Endodermal cell (in vitro differentiated cells): ENCODE measurements around the gene FCF1. TPM values are rescaled to one million over a fixed set of nuclear protein-coding genes. Genes with fewer than 3 reads are reported as not detected.

Experiments used
- DNase-seq: peaks from one replicate; pipeline ENCODE4 v3.0.0-alpha.2; 2017
- H3K27ac ChIP-seq: 2 replicates; pipeline ENCODE4 v1.5.1; 2013; ENCODE audit warnings: mild to moderate bottlenecking, low read depth, low read length, moderate library complexity
- H3K27me3 ChIP-seq: 2 replicates; pipeline ENCODE4 v1.6.1; 2013; ENCODE audit warnings: mild to moderate bottlenecking, low read length, moderate library complexity; ENCODE audit not compliant: insufficient read depth, control insufficient read depth, poor library complexity, severe bottlenecking
- H3K36me3 ChIP-seq: 2 replicates; pipeline ENCODE4 v1.7.0; 2013; ENCODE audit warnings: mild to moderate bottlenecking, low read length, moderate library complexity; ENCODE audit not compliant: control insufficient read depth, insufficient read depth
- H3K4me1 ChIP-seq: one replicate; pipeline ENCODE4 v1.7.0; 2013; ENCODE audit warnings: low read length; ENCODE audit not compliant: control insufficient read depth, insufficient read depth
- H3K4me3 ChIP-seq: 2 replicates; pipeline ENCODE4 v1.5.1; 2013; ENCODE audit warnings: mild to moderate bottlenecking, low read length, moderate library complexity
- H3K9ac ChIP-seq: 2 replicates; pipeline ENCODE4 v1.6.1; 2013; ENCODE audit warnings: mild to moderate bottlenecking, low read length, moderate library complexity; ENCODE audit not compliant: poor library complexity, severe bottlenecking; ENCODE audit errors: extremely low read depth
- H3K9me3 ChIP-seq: 2 replicates; pipeline ENCODE4 v1.6.1; 2013; ENCODE audit warnings: mild to moderate bottlenecking, low read length, moderate library complexity; ENCODE audit not compliant: control insufficient read depth
- H3K27ac Mint-ChIP-seq: 2 replicates; pipeline ENCODE4 v1.8.0; 2020; ENCODE audit warnings: mixed read lengths
- H3K27me3 Mint-ChIP-seq: 2 replicates; pipeline ENCODE4 v1.8.0; 2021; ENCODE audit warnings: mild to moderate bottlenecking, mixed read lengths; ENCODE audit not compliant: insufficient read depth
- H3K36me3 Mint-ChIP-seq: 2 replicates; pipeline ENCODE4 v1.8.0; 2020; ENCODE audit warnings: low read depth, mixed read lengths
- H3K4me1 Mint-ChIP-seq: 2 replicates; pipeline ENCODE4 v1.8.0; 2020; ENCODE audit warnings: mixed read lengths
- H3K4me3 Mint-ChIP-seq: 2 replicates; pipeline ENCODE4 v1.8.0; 2020; ENCODE audit warnings: mild to moderate bottlenecking, moderate library complexity, mixed read lengths
- H3K9me3 Mint-ChIP-seq: 2 replicates; pipeline ENCODE4 v1.8.0; 2020; ENCODE audit warnings: mild to moderate bottlenecking, mixed read lengths
- CTCF ChIP-seq: fragments of 200-600 bp; sonication (generic); conservative IDR thresholded peaks from 2 replicates; pipeline ENCODE4 v1.5.0; 2021; ENCODE audit warnings: antibody characterized with exemption, mild to moderate bottlenecking
- WGBS, 2 experiments: methylation state at CpG; one replicate each; pipeline versions ENCODE4 v1.1.5 to v1.1.7; 2013; ENCODE audit warnings: missing lambda C conversion rate in 2 of 2, mixed read lengths in 1 of 2; ENCODE audit not compliant: insufficient coverage in 1 of 2, insufficient read length in 1 of 2; 5-methylcytosine and 5-hydroxymethylcytosine counted together
- total RNA-seq, 2 donors: library from RNA; stranded (reverse); fragmentation: NEBNext Ultra II Directional in 1 of 2; extraction: Animal tissue kit (Norgen Biotek cat#: 25700) in 1 of 2; gene quantifications; 2 replicates in 1 of 2; 3 replicates in 1 of 2; pipeline ENCODE4 v1.2.1, GENCODE V29; 2021

Gene FCF1
- total RNA-seq, 2 donors from 2014 or later, result 68.4 to 71.3 TPM

- WGBS, 2 experiments, result 96 to 98% methylated on average over 3 to 4 of the region's 4 CpGs
- Histone ChIP-seq H3K4me1 (no peaks in the 10 kb centered on the region), H3K4me3 (no peak overlapping the region), H3K27me3 (no peaks in the 10 kb centered on the region), H3K9ac (no peak overlapping the region), H3K27ac (no peak overlapping the region), H3K36me3 (peaks cover 38% of the 10 kb centered on the region), H3K9me3 (peaks cover 29% of the 10 kb centered on the region)
- no peak overlapping the region for H3K4me3 Mint-ChIP-seq
- H3K9me3 Mint-ChIP-seq, result peaks cover 33% of the 10 kb centered on the region
- no peaks in the 10 kb centered on the region for H3K27me3 Mint-ChIP-seq
- H3K4me1 Mint-ChIP-seq, result no peaks in the 10 kb centered on the region
- no peak for DNase-seq
- H3K36me3 Mint-ChIP-seq, result peaks cover 48% of the 10 kb centered on the region
- TF ChIP-seq CTCF, result no peak
- H3K27ac Mint-ChIP-seq, result no peak overlapping the region
Measured at GRCh38 chr14:74698465-74698864, 14.5 kb upstream of the FCF1 start.

- TF ChIP-seq CTCF, result no peak
- H3K27me3 ChIP-seq, result no peaks in the 10 kb centered on the region
- DNase-seq, result no peak
- Mint-ChIP-seq H3K4me3 (no peak overlapping the region), H3K9me3 (peaks cover 44% of the 10 kb centered on the region), H3K36me3 (peaks cover 54% of the 10 kb centered on the region), H3K4me1 (no peaks in the 10 kb centered on the region), H3K27ac (no peak overlapping the region), H3K27me3 (no peaks in the 10 kb centered on the region)
- H3K4me1 ChIP-seq, result no peaks in the 10 kb centered on the region
- no peak overlapping the region for H3K4me3 ChIP-seq
- 94 to 97% methylated on average over 2 of the region's 2 CpGs for WGBS, 2 experiments
- H3K36me3 ChIP-seq, result peaks cover 38% of the 10 kb centered on the region
- H3K27ac ChIP-seq, result no peak overlapping the region
- no peak overlapping the region for H3K9ac ChIP-seq
- peaks cover 34% of the 10 kb centered on the region for H3K9me3 ChIP-seq
Measured at GRCh38 chr14:74702293-74702692, 10.7 kb upstream of the FCF1 start.

GRCh38 chr14:74703043-74703442 is 9.9 kb upstream of the FCF1 start:
- peaks cover 44% of the 10 kb centered on the region for H3K9me3 Mint-ChIP-seq
- H3K36me3 Mint-ChIP-seq, result peaks cover 49% of the 10 kb centered on the region
- Histone ChIP-seq H3K4me3 (peak overlapping the region; percentile 45), H3K27ac (no peak overlapping the region), H3K27me3 (no peaks in the 10 kb centered on the region), H3K36me3 (peaks cover 33% of the 10 kb centered on the region), H3K9me3 (peaks cover 34% of the 10 kb centered on the region), H3K4me1 (no peaks in the 10 kb centered on the region), H3K9ac (no peak overlapping the region)
- no peak overlapping the region for H3K27ac Mint-ChIP-seq
- H3K4me1 Mint-ChIP-seq, result no peaks in the 10 kb centered on the region
- H3K27me3 Mint-ChIP-seq, result no peaks in the 10 kb centered on the region
- WGBS, 2 experiments, result 95 to 100% methylated on average over 1 to 3 of the region's 3 CpGs
- no peak for TF ChIP-seq CTCF
- no peak overlapping the region for H3K4me3 Mint-ChIP-seq
- no peak for DNase-seq
